Eye (tissue), 1 donor: Measurements from ENCODE around the gene KDM5C.

ENCODE experiments used
- DNase-seq: peaks from one replicate; pipeline ENCODE4 v3.0.0-alpha.2; 2015

KDM5C gene

GRCh38 chrX:53224860-53225797 is at the start of gene KDM5C:
Gene KDM5C, minus strand, starts transcription at chrX:53225207. Its CDS starts 318 bp downstream, at chrX:53224889.
- DNase-seq = peak; percentile 96

- DNase-seq = no peak
These were observed 47.9 kb upstream of the KDM5C start for GRCh38 chrX:53272808-53273337.

DNA sequence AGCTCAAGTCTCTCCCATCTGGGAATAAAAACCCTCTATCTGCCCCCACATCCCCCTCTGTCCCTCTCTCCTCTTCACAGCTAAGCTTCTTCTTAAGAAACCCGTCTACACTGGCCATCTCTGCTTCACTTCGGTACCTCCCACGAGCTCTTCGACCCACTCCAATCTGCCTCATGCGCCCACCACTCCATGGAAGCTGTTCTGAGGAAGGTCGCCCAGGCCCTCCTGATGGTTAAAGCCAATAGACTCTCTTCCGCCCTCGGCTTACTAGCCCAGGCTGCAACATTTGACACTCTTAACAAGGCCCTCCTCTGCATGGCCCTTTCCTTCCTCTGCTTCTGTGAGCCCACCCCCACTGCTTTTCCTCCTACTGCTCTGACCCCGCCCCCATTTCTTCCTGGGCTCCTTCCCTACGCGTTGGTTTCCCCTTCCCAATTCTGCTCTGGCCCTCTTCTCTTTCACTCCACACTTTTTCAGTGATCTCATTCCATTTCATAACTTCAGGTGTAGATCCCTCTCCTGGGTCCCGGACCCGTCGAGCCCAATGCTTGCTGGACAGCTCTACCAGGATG is 44.6 kb upstream of the KDM5C start:
- no peak for DNase-seq

GRCh38 chrX:53268173-53268572 is 43.2 kb upstream of the KDM5C start:
- no peak for DNase-seq

- DNase-seq = no peak
These were observed 41.9 kb upstream of the KDM5C start for GRCh38 chrX:53266914-53267313.

GRCh38 chrX:53265771-53266574 is 41.0 kb upstream of the KDM5C start:
- DNase-seq = peak; percentile 17

- no peak for DNase-seq
These were observed 38.6 kb upstream of the KDM5C start for GRCh38 chrX:53263597-53264094.

DNA sequence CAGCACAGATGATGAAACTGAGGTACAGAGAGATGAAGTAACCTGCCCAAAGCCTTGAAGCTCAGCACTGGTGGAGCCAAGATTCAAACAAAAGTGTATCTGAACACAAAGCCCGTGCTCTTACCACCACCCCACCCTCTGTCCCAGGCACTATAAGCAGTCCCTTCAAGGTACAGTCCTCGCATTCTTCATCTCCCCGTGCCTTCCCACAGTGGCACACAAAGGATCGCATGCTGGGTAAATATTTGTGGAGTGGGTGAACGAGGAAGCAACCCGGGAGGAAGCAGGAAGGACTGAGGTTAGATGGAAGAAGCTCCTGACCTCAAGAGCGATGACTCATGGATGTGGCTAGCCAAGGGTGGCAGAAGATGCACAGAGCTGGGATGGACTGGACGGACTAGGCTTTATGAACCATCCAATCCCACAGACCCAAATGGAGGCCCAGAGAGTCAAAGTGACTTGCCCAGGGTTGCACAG is 37.9 kb upstream of the KDM5C start:
- DNase-seq = no peak

DNA sequence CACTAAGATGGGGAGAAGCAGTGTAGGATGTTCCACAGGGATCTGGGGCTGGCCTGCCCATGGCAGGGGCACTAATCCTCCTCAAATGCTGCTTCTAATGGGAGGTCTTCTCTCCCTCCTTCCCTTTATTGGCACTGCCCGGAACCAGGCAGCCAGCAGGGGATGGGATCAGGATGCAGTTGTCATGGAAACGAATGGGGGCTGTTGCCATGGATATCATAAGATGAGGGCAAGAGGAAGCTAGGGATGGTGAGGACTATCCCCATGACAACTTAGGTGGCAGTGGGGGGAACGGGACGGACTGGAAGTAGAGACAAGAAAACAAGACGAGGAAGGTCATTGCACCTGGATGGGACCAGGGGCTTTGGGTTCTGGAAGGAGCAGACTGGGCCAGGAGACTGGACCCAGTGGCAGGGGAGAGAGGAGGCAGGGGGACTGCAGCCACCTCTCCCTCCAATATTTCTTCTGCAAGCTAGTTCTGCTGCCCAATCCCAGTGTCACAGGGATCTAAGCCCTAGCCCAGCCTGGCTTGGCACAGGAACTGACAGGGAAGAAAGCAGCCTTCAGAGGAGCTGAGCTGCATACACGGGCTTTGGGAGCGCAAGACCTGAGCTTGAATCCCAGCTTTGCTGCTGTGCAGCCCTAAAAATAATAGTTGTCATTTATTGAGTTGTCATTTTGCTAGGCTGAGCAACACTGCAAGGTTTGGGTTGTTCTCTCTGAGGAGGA is 37.3 kb upstream of the KDM5C start:
- DNase-seq = no peak

DNA sequence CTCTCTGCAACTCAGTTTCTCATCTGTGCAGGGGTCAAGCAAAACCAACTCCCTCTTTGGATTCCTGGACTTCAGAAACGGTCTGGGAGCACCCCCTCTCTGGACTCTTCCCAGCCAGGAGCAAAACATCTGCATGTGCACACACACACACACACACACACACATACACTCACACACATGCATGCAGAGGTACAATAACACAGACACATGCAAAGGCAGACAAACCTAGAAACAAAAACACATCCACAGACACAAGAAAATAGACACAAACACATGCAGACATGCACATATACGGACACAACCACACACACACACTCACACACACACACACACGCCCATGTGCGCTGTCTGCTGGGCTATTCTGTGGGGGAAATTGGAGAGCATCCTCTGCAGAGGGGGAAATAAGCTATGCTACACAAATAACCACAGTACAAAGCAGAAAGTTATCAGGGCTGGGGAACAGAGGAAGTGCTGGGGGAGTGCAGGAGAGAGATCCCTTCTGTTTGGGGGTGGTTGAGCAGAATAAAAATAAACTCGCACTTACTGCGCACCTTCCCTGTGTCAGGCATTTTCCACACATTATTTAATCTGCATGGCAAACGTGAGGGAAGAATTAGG is 36.5 kb upstream of the KDM5C start:
- DNase-seq = no peak

DNA sequence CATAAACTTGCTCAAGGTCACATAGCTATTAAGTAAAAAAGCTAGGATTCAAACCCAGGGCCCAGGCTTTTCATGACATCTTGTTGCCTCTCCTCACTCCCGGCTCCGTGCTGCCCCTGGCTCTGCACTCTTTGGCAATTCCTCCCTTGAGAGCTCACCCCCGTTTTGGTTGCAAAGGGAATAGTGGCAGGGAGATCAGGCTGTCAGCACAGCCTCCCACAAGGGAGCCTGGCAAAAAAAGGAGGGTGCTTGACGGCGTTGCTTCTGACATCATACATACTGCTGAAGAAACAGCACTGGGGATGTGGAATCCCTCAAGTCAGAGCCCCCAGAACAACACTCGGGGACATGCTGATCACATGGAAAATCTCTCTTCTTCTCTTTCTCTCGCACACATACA is 35.8 kb upstream of the KDM5C start:
- DNase-seq = no peak

- no peak for DNase-seq
These were observed 32.8 kb upstream of the KDM5C start for GRCh38 chrX:53257670-53258423.

DNA sequence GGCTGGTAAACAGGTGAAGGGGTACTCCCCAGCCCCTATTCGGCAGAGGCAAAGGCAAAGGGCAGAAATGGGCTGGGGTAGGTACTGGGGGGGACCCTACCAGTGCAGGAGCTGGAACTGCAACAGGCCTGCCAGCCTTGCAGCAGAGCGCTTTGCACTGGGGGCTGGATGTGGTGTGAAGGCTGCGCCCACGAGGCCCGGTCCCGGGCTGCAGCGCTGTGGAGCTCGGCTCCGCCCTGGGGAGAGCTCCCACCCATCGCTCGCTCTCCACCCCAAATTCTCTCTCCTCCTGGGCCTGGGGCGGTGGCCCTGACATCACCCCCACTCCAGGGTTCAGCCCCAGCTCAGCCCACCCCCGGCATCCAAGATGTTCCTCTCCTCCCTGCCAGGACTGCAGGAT is 32.2 kb upstream of the KDM5C start:
- no peak for DNase-seq

GRCh38 chrX:53256446-53257041 is 31.5 kb upstream of the KDM5C start:
- DNase-seq = peak; percentile 23

DNA sequence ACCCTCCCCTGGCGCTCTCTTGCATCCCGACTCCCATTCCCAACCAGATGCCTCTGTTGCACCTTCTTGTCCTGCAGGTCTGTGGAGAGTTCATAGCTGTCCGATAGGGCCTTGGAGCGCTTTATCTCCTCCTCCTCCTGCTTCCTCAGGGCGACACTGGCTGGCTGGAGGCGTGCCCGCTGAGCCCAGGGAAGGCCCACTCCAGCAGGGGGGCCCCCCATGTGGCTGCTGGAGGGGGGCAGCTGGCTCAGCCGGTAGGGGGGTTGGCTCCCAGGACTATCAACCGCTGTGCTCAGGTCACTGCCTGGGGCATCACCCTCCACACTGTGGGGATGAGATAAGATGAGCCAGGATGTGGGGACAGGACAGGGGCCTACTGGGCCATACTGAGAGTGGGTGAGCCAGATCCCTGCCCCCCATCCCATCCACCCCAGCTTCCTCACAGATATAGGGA is 30.8 kb upstream of the KDM5C start:
- no peak for DNase-seq

GRCh38 chrX:53254570-53255461 is 29.8 kb upstream of the KDM5C start:
- no peak for DNase-seq

GRCh38 chrX:53253293-53254020 is 28.4 kb upstream of the KDM5C start:
- DNase-seq = no peak

DNA sequence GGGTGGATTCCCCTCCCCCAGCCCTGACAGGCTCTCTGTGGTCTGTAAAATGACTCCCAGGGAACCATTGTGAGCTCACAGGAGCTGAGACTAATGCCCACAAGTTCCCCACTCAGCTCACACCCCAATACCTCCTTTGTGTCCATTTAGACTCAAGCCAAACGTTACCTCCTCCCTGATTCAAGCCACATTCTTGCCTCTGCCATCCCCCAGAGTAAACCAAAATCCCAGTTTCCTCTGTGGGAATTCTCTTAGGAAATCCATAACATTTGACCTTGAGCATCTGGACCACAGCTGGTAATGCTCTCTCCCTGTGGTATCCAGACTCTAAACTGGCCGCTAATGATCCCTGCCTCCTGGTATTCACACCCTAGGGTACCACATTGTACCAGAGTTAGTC is 26.3 kb upstream of the KDM5C start:
- peak; percentile 19 for DNase-seq

- DNase-seq = no peak
These were observed 25.5 kb upstream of the KDM5C start for GRCh38 chrX:53250556-53250955.
